SK-N-SH (cell line): ENCODE measurements around the gene SRGAP3. TPM values are rescaled to one million over a fixed set of nuclear protein-coding genes. Genes with fewer than 3 reads are reported as not detected.

Source experiments
- CTCF ChIA-PET: fragments of 300-600, 350-600 bp; formaldehyde crosslinking; extraction: SDS; loops from one replicate; lab custom pipeline; 2021; lab: Yijun Ruan, JAX
- POLR2A ChIA-PET: fragments of 350-600 bp; sonication (Branson Sonifier 250); formaldehyde crosslinking; extraction: SDS; loops from one replicate; lab custom pipeline; 2020; ENCODE audit warnings: antibody characterized with exemption, inconsistent platforms; lab: Yijun Ruan, JAX
- DNase-seq: peaks from one replicate; pipeline ENCODE4 v3.0.0; 2012
- H2AFZ ChIP-seq: fragments of 200-600 bp; sonication (generic); 2 replicates; pipeline ENCODE4 v1.8.1; 2016; ENCODE audit warnings: antibody characterized with exemption, mild to moderate bottlenecking, low read depth
- H3F3A ChIP-seq: fragments of 200-600 bp; sonication (generic); replicated peaks from 2 replicates; pipeline ENCODE3; 2016; ENCODE audit warnings: antibody characterized with exemption, mild to moderate bottlenecking; ENCODE audit not compliant: insufficient read depth
- H3K27ac ChIP-seq, 2 experiments: fragments of 200-500 bp in 1 of 2; fragments of 200-600 bp in 1 of 2; sonication (Bioruptor generic) in 1 of 2; sonication (generic), shearing (Covaris generic) in 1 of 2; 2 replicates each; pipeline versions ENCODE4 v1.5.1 to v1.6.1; 2014 to 2016; ENCODE audit warnings: low read depth in 2 of 2, inconsistent platforms in 1 of 2, low read length in 1 of 2, mild to moderate bottlenecking in 1 of 2, mixed read lengths in 1 of 2
- H3K27me3 ChIP-seq: fragments of 200-600 bp; sonication (generic), shearing (Covaris generic); 2 replicates; pipeline ENCODE4 v1.6.1; 2016; ENCODE audit warnings: mixed run types; ENCODE audit not compliant: insufficient read depth
- H3K36me3 ChIP-seq, 2 experiments: fragments of 200-500 bp in 1 of 2; fragments of 200-600 bp in 1 of 2; sonication (Bioruptor generic) in 1 of 2; sonication (generic) in 1 of 2; replicated peaks in 1 of 2; 2 replicates each; pipeline versions ENCODE3 to v1.5.1; 2014 to 2016; ENCODE audit warnings: low read length in 1 of 2, mild to moderate bottlenecking in 1 of 2; ENCODE audit not compliant: insufficient read depth in 2 of 2, control insufficient read depth in 1 of 2
- H3K4me1 ChIP-seq, 2 experiments: fragments of 200-500 bp in 1 of 2; fragments of 200-600 bp in 1 of 2; sonication (Bioruptor generic) in 1 of 2; sonication (generic), shearing (Covaris generic) in 1 of 2; 2 replicates each; pipeline versions ENCODE4 v1.5.1 to v1.6.1; 2014 to 2016; ENCODE audit warnings: low read depth in 1 of 2, low read length in 1 of 2, mixed run types in 1 of 2; ENCODE audit not compliant: insufficient read depth in 2 of 2, control insufficient read depth in 1 of 2
- H3K4me2 ChIP-seq: fragments of 200-600 bp; sonication (generic), shearing (Covaris generic); 2 replicates; pipeline ENCODE4 v1.6.1; 2017; ENCODE audit warnings: mixed run types
- H3K4me3 ChIP-seq, 2 experiments: fragments of 200-500 bp in 1 of 2; fragments of 200-600 bp in 1 of 2; sonication (Bioruptor generic) in 1 of 2; sonication (generic), shearing (Covaris generic) in 1 of 2; 2 replicates each; pipeline versions ENCODE4 v1.5.1 to v1.8.1; 2014 to 2016; ENCODE audit warnings: low read depth in 2 of 2, inconsistent platforms in 1 of 2, low read length in 1 of 2, mild to moderate bottlenecking in 1 of 2, mixed read lengths in 1 of 2, moderate library complexity in 1 of 2
- H3K79me2 ChIP-seq: fragments of 200-600 bp; sonication (generic); 2 replicates; pipeline ENCODE4 v1.8.1; 2017; ENCODE audit warnings: mild to moderate bottlenecking; ENCODE audit not compliant: insufficient read depth
- H3K9ac ChIP-seq: fragments of 200-600 bp; sonication (generic); 2 replicates; pipeline ENCODE4 v1.6.1; 2017; ENCODE audit warnings: mixed run types
- H3K9me2 ChIP-seq: fragments of 200-600 bp; sonication (generic); 2 replicates; pipeline ENCODE4 v1.6.1; 2017; ENCODE audit warnings: mixed run types
- H3K9me3 ChIP-seq: fragments of 200-600 bp; sonication (generic); 2 replicates; pipeline ENCODE4 v1.6.1; 2017; ENCODE audit warnings: mixed run types, mild to moderate bottlenecking, moderate library complexity
- H4K20me1 ChIP-seq: fragments of 200-600 bp; sonication (generic); 2 replicates; pipeline ENCODE4 v1.6.1; 2017; ENCODE audit warnings: mild to moderate bottlenecking, mixed run types; ENCODE audit not compliant: insufficient read depth
- CHD2 ChIP-seq: fragments of 150-350 bp; IDR thresholded peaks from 2 replicates; pipeline ENCODE4 v1.6.1; 2018; ENCODE audit warnings: low read length; ENCODE audit not compliant: partially characterized antibody
- CTCF ChIP-seq: fragments of 200-600 bp; sonication (generic); IDR thresholded peaks from 2 replicates; pipeline ENCODE4 v1.6.1; 2017; ENCODE audit warnings: antibody characterized with exemption, mild to moderate bottlenecking, moderate library complexity
- ELF1 ChIP-seq: IDR thresholded peaks from 2 replicates; pipeline ENCODE4 v1.4.0; 2012
- FOSL2 ChIP-seq: IDR thresholded peaks from 2 replicates; pipeline ENCODE4 v1.4.0; 2012; ENCODE audit warnings: low read depth, mild to moderate bottlenecking, moderate library complexity, borderline replicate concordance
- GABPA ChIP-seq: IDR thresholded peaks from 2 replicates; pipeline ENCODE4 v1.4.0; 2012; ENCODE audit warnings: low read depth, mild to moderate bottlenecking
- GATA2 ChIP-seq: sonication (generic); formaldehyde crosslinking; IDR thresholded peaks from 2 replicates; pipeline ENCODE4 v1.5.0; 2020; ENCODE audit warnings: mild to moderate bottlenecking, missing genetic modification reagents
- IRF3 ChIP-seq: fragments of 150-350 bp; IDR thresholded peaks from 2 replicates; pipeline ENCODE4 v1.6.1; 2016; ENCODE audit warnings: mild to moderate bottlenecking, low read depth, low read length
- JUND ChIP-seq: IDR thresholded peaks from 2 replicates; pipeline ENCODE4 v1.4.0; 2012
- MEF2A ChIP-seq: IDR thresholded peaks from 2 replicates; pipeline ENCODE4 v1.4.0; 2012; ENCODE audit warnings: low read depth, borderline replicate concordance
- REST ChIP-seq: IDR thresholded peaks from 2 replicates; pipeline ENCODE4 v1.6.1; 2012; ENCODE audit warnings: mild to moderate bottlenecking, low read depth, low read length, moderate library complexity
- RXRA ChIP-seq: IDR thresholded peaks from 2 replicates; pipeline ENCODE4 v1.4.0; 2012; ENCODE audit warnings: low read depth, mild to moderate bottlenecking, borderline replicate concordance
- SIN3A ChIP-seq: IDR thresholded peaks from 2 replicates; pipeline ENCODE4 v1.6.1; 2012; ENCODE audit warnings: low read depth, mild to moderate bottlenecking, low read length, moderate library complexity, borderline replicate concordance
- TAF1 ChIP-seq: IDR thresholded peaks from 2 replicates; pipeline ENCODE4 v1.6.1; 2012; ENCODE audit warnings: low read depth, mild to moderate bottlenecking, low read length, moderate library complexity, borderline replicate concordance
- USF2 ChIP-seq: fragments of 150-350 bp; IDR thresholded peaks from 2 replicates; pipeline ENCODE4 v1.6.1; 2017; ENCODE audit warnings: antibody characterized with exemption, low read length, low read depth, borderline replicate concordance
- YY1 ChIP-seq: IDR thresholded peaks from 2 replicates; pipeline ENCODE4 v1.4.0; 2012; ENCODE audit warnings: low read depth, mild to moderate bottlenecking
- WGBS: methylation state at CpG from one replicate; pipeline ENCODE4 v1.1.6; 2017; ENCODE audit warnings: low lambda C conversion rate; 5-methylcytosine and 5-hydroxymethylcytosine counted together
- polyA plus RNA-seq, 3 experiments: library from polyadenylated mRNA; depleted of rRNA; stranded (reverse); fragments of >200 nt; gene quantifications; 2 replicates each; pipeline ENCODE4 v1.2.3, GENCODE V29; 2012

The SRGAP3 gene
- polyA plus RNA-seq, 1 of the 3 experiments (the other 2 are of a cell fraction): 2.8 TPM

- TF ChIP-seq CHD2 (peak; percentile 61), TAF1 (no peak), ELF1 (no peak), MEF2A (no peak), IRF3 (no peak), SIN3A (no peak), CTCF (no peak)
Measured at GRCh38 chr3:9244495-9245183, 4.8 kb downstream of the SRGAP3 start (continued).

- Histone ChIP-seq H3K27ac (no peak overlapping the region), H4K20me1 (no peaks in the 10 kb centered on the region), H3K4me3 (no peak overlapping the region), H3F3A (no peaks in the 10 kb centered on the region), H3K9me2 (no peaks in the 10 kb centered on the region), H3K79me2 (no peaks in the 10 kb centered on the region), H3K4me1 (peaks cover 0 to 13% of the 10 kb centered on the region in 2 experiments; a peak in 2 of 4 replicates), H3K9me3 (no peaks in the 10 kb centered on the region), H3K27me3 (no peaks in the 10 kb centered on the region), H3K9ac (no peak overlapping the region), H3K36me3 (no peaks in the 10 kb centered on the region), H3K4me2 (no peak overlapping the region), H2AFZ (no peak overlapping the region)
- DNase-seq: no peak
- TF ChIP-seq YY1 (no peak), USF2 (no peak), REST (no peak), JUND (no peak), SIN3A (no peak), RXRA (no peak), CTCF (no peak), GATA2 (no peak), FOSL2 (no peak), GABPA (no peak)
- POLR2A ChIA-PET: no interaction called here
- WGBS: 81% methylated on average over 4 of the region's 4 CpGs
- CTCF ChIA-PET: interaction anchor here (1.3 kb wide), 1 partner anchor 254 kb away, joined by 3 read pairs; no protein-coding TSS in a partner anchor
Measured at GRCh38 chr3:9241956-9242355, 7.5 kb downstream of the SRGAP3 start.
